ENCODE measurements around the gene FTO.

The FTO gene

DNA sequence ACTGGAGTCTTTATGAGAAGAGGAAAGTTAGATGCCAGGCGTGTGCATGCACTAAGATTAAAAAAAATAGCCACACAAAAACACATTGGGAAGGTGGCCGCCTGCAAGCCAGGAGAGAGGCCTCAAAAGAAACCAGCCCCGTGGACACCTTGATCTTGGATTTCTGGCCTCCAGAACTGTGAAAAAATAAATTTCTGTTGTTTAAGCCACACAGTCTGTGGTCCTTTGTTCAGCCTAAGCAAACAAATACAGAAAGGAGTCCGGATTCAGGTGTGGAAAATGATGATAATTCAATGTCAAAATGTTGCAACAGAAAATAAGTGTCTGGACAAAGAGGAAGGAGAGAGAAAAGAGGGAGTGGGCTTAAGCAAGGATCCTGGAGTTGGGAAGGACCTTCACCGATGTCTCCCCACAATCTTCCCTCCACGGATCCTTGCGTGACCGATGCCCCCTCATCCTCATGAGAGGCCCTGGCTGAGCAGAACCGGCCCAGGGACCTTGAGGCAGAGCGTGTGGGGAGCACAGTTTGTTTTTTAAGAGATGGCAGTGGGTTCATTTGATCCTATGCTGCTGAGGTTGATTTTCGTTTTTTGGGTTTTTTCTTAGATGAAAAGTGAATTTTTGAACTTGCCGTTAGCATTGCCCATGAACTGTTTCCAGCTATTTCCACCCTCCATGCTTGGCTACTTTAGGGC is 449.4 kb downstream of the FTO start:
- TF ChIP-seq, protein P1, sequence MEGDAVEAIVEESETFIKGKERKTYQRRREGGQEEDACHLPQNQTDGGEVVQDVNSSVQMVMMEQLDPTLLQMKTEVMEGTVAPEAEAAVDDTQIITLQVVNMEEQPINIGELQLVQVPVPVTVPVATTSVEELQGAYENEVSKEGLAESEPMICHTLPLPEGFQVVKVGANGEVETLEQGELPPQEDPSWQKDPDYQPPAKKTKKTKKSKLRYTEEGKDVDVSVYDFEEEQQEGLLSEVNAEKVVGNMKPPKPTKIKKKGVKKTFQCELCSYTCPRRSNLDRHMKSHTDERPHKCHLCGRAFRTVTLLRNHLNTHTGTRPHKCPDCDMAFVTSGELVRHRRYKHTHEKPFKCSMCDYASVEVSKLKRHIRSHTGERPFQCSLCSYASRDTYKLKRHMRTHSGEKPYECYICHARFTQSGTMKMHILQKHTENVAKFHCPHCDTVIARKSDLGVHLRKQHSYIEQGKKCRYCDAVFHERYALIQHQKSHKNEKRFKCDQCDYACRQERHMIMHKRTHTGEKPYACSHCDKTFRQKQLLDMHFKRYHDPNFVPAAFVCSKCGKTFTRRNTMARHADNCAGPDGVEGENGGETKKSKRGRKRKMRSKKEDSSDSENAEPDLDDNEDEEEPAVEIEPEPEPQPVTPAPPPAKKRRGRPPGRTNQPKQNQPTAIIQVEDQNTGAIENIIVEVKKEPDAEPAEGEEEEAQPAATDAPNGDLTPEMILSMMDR (IDR thresholded peaks at IDR 0.05; ENCODE audit: control insufficient read depth, extremely low read depth, insufficient read depth), result no peak
- no peak for DNase-seq (ENCODE audit: low read depth)
- H3K4me3 ChIP-seq (ENCODE audit: low read depth, low read length), result no peak overlapping the region

DNA sequence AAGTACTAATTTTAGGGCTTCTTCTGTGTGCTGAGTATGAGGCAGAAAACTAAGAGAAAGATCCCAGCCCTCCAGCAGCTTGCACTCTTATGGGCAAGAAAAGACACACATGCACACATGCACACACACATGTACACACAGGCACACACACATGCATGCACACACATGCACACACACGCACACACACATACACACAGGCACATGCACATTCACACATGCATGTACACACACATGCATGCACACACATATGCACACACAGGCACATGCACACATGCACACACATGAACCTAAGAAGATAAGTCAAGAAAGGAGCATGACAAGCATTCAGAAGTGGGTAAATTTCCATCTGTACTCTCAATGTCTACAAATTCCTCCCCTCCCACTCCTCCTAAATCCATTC is 452.4 kb downstream of the FTO start:
- TF ChIP-seq, protein P1 (IDR thresholded peaks at IDR 0.05; ENCODE audit: control insufficient read depth, extremely low read depth, insufficient read depth), result no peak
- DNase-seq (ENCODE audit: low read depth), result no peak
- H3K4me3 ChIP-seq (ENCODE audit: low read depth, low read length), result no peak overlapping the region

DNA sequence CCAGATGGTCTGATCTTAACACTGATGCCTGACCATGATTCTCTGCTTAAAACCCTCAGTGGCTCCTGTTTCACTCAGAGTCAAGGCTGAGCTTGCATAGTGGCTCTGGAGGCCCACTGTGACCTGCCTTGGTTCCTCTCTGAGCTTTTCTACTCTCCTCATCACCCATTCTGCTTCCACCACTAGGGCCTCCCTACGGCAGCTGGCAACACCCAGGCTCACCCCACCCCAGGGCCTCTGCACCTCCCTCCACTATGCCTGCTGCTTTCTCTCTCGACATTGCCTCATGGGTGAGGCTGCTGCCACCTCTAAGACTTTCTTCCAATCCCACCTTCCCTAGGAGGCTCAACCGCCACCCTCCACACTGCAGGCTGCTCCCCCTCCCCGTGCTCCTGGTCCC is 455.0 kb downstream of the FTO start:
- no peak for DNase-seq (ENCODE audit: low read depth)
- H3K4me3 ChIP-seq (ENCODE audit: low read depth, low read length), result no peak overlapping the region
- TF ChIP-seq, protein P1 (IDR thresholded peaks at IDR 0.05; ENCODE audit: control insufficient read depth, extremely low read depth, insufficient read depth), result no peak

DNA sequence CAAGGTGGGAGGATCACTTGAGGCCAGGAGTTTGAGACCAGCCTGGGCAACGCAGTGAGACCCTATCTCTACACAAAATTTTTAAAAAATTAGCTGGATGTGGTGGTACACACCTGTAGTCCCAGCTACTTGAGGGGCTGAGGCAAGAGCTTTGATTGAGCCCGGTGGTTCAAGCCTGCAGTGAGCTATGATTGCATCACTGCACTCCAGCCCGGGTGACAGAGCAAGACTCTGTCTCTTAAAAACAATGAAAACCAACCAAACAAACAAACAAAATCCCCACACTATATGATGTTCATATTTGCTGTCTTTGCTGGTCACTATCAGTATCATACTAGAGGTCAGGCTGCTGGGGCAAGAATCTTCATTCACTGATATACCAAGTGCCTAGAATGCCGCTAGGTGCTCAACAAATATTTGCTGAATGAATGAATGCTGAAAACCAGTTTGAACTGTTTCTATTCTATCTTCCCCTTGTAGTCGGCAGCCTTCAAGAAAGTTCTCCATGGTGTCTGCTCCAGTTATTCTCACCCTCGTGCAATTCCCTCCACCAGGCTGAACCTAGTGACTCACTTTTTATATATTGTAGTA is 455.6 kb downstream of the FTO start:
- DNase-seq (ENCODE audit: low read depth), result no peak
- TF ChIP-seq, protein P1 (IDR thresholded peaks at IDR 0.05; ENCODE audit: control insufficient read depth, extremely low read depth, insufficient read depth), result no peak
- no peak overlapping the region for H3K4me3 ChIP-seq (ENCODE audit: low read depth, low read length)

DNA sequence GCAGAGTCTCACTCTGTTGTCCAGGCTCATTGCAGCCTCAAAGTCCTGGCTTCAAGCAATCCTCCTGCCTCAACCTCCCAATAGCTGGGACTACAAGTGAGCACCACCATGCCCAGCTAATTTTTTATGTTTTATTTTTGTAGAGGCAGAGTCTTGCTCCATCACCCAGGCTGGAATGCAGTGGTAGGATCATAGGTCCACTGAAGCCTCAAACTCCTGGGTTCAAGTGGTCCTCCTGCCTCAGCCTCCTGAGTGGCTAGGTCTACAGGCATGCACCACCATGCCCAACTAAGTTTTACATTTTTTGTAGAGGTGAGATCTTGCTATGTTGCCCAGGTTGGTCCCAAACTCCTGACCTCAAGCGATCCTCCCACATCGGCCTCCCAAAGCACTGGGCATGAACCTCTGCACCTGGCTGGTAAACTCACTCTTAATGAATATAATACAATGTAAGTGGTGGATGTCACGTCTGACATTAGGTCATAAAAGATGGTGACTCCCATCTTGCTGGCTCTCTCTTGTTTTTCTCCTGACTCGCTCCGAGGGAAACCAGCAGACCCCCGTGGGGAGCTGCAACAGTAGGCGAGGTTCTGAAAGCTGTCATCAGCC is 456.4 kb downstream of the FTO start:
- no peak overlapping the region for H3K4me3 ChIP-seq (ENCODE audit: low read depth, low read length)
- TF ChIP-seq, protein P1 (IDR thresholded peaks at IDR 0.05; ENCODE audit: control insufficient read depth, extremely low read depth, insufficient read depth), result no peak
- no peak for DNase-seq (ENCODE audit: low read depth)

DNA sequence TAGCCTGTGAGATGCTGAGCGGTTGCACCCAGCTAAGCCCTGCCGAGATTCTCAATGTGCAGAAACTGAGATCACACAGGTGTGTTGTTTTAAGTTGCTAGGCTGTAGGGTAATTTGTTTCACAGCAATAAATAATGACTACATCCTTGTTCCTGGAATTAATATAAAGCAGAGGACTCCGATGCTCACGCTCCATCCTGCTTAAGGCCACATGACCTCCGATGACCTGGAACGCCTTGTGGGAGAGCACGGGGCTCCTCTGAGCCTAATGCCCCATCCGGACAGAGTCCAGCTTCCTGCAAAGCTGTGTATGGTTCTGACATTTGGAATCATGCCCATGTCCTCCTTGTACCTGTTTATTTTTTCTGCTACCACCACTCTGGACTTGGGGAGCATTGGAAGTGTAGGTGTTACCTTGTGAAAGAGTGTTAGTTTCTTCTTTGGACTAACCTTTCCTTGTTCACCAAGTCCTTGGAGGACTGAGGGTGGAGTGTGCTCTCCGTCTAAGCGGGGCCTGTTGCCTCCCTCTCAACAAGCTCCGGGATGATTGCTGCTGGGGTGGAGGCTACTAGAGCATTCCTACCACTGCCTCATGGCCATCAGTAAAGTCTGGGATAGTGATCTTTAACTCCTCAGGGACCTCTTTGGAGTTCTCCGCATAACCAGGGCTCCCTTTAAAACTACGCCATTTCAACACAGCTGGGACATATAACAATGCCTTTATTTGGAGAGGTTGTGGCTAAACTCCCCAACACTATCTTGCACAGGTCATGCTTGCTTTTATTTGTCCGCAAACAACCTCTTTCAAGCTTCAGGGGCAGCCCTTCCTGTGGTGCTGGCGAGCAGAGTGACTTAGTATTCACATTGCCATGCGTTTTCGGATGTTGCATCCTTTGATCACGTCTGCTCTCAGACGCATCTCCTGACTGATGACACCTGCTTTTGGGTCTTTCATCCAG is 457.3 kb downstream of the FTO start:
- TF ChIP-seq, protein P1 (IDR thresholded peaks at IDR 0.05; ENCODE audit: control insufficient read depth, extremely low read depth, insufficient read depth), result no peak
- no peak for DNase-seq (ENCODE audit: low read depth)
- H3K4me3 ChIP-seq (ENCODE audit: low read depth, low read length), result no peak overlapping the region
